GM12878 (cell line): ENCODE results near the gene APOBEC3H. TPM values are rescaled to one million over a fixed set of nuclear protein-coding genes. Genes with fewer than 3 reads are reported as not detected.

Experiments used
- ATAC-seq: fragments of 200-7000 bp; cut with Tn5 transposase; 3 replicates; pipeline ENCODE4 v1.9.1; 2020; ENCODE audit warnings: mild to moderate bottlenecking, moderate library complexity
- BruUV-seq: library from RNA; stranded (reverse); fragments of 400-500 nt; replicated peaks from 2 replicates; lab custom pipeline; 2021; lab: Mats Ljungman, UMichigan
- CTCF ChIA-PET: fragments of 300-600 bp; sonication (Branson Sonifier 250); formaldehyde crosslinking; extraction: SDS; loops from one replicate; lab custom pipeline; 2021; ENCODE audit warnings: inconsistent platforms; lab: Yijun Ruan, JAX
- POLR2A ChIA-PET: fragments of 350-600 bp; formaldehyde crosslinking; extraction: SDS; loops from one replicate; lab custom pipeline; 2021; ENCODE audit warnings: inconsistent platforms; lab: Charles Lee
- RAD21 ChIA-PET: fragments of 300-600 bp; sonication (Branson Sonifier 250); formaldehyde crosslinking; loops from one replicate; lab custom pipeline; 2023; ENCODE audit warnings: antibody characterized with exemption; ENCODE audit not compliant: unreplicated experiment; lab: Charles Lee
- SMC1A ChIA-PET: fragments of 300-600 bp; sonication (Branson Sonifier 250); formaldehyde crosslinking; loops from one replicate; lab custom pipeline; 2023; ENCODE audit not compliant: unreplicated experiment, uncharacterized antibody; lab: Charles Lee
- DNase-seq: peaks from one replicate; pipeline ENCODE4 v3.0.0-alpha.2; 2011; ENCODE audit warnings: low read depth, low spot score
- FAIRE-seq: peaks from 3 replicates; lab custom pipeline; 2011; peaks lifted over from hg19 to GRCh38; lab: Jason Lieb, UNC
- H2AFZ ChIP-seq: 2 replicates; pipeline ENCODE4 v1.6.0; 2011; ENCODE audit warnings: low read depth, low read length, control low read depth; ENCODE audit not compliant: control insufficient read depth
- H3K27ac ChIP-seq: 2 replicates; pipeline ENCODE4 v1.5.1; 2011; ENCODE audit warnings: control low read depth; ENCODE audit not compliant: control insufficient read depth, insufficient read depth
- H3K27me3 ChIP-seq, 2 experiments: replicated peaks in 1 of 2; 2 replicates each; pipeline versions ENCODE4 v1.6.0 to v1.6.1; 2011; ENCODE audit warnings: low read length in 1 of 2; ENCODE audit not compliant: control insufficient read depth in 2 of 2, insufficient read depth in 2 of 2
- H3K36me3 ChIP-seq, 2 experiments: 2 replicates each; pipeline ENCODE4 v1.5.1; 2011; ENCODE audit warnings: low read length in 1 of 2; ENCODE audit not compliant: control insufficient read depth in 2 of 2, insufficient read depth in 2 of 2
- H3K4me1 ChIP-seq: 2 replicates; pipeline ENCODE4 v1.6.1; 2011; ENCODE audit warnings: mild to moderate bottlenecking, low read length, moderate library complexity, mixed read lengths; ENCODE audit not compliant: control insufficient read depth, insufficient read depth
- H3K4me2 ChIP-seq: 2 replicates; pipeline ENCODE4 v1.6.0; 2011; ENCODE audit warnings: control low read depth; ENCODE audit not compliant: control insufficient read depth, insufficient read depth
- H3K4me3 ChIP-seq: fragments of 200-600 bp; sonication (generic); 2 replicates; pipeline ENCODE4 v1.5.1; 2016
- H3K79me2 ChIP-seq: 2 replicates; pipeline ENCODE4 v1.6.0; 2011; ENCODE audit warnings: low read length; ENCODE audit not compliant: control insufficient read depth, insufficient read depth
- H3K9ac ChIP-seq: 2 replicates; pipeline ENCODE4 v1.8.0; 2011; ENCODE audit warnings: low read length, control low read depth, mixed read lengths; ENCODE audit not compliant: control insufficient read depth, insufficient read depth
- H3K9me3 ChIP-seq: replicated peaks from 3 replicates; pipeline ENCODE4 v1.5.1; 2011; ENCODE audit warnings: mild to moderate bottlenecking, low read length; ENCODE audit not compliant: control insufficient read depth, insufficient read depth
- H4K20me1 ChIP-seq: 2 replicates; pipeline ENCODE4 v1.6.0; 2011; ENCODE audit not compliant: control insufficient read depth, insufficient read depth
- CTCF ChIP-seq, 3 experiments: IDR thresholded peaks in 2 of 3; conservative IDR thresholded peaks in 1 of 3; 2 replicates each; pipeline ENCODE4 v1.5.1; 2011; ENCODE audit warnings: low read depth in 3 of 3, low read length in 3 of 3, mild to moderate bottlenecking in 3 of 3, control low read depth in 2 of 3, moderate library complexity in 2 of 3, inconsistent platforms in 1 of 3, mixed read lengths in 1 of 3; ENCODE audit not compliant: control insufficient read depth in 2 of 3, insufficient read depth in 1 of 3; ENCODE audit errors: extremely low read depth in 1 of 3
- DPF2 ChIP-seq: fragments of 450-650 bp; IDR thresholded peaks from 2 replicates; pipeline ENCODE4 v1.6.1; 2017; ENCODE audit warnings: mild to moderate bottlenecking
- FOS ChIP-seq: IDR thresholded peaks from 3 replicates; pipeline ENCODE4 v1.6.1; 2011; ENCODE audit warnings: borderline replicate concordance; ENCODE audit not compliant: insufficient read length; ENCODE audit errors: extremely low read depth
- IKZF2 ChIP-seq, 2 experiments: fragments of 450-650 bp; IDR thresholded peaks; 2 replicates each; pipeline ENCODE4 v1.6.1; 2017; ENCODE audit warnings: mild to moderate bottlenecking in 2 of 2, moderate library complexity in 2 of 2
- LARP7 ChIP-seq: fragments of 450-650 bp; IDR thresholded peaks from 2 replicates; pipeline ENCODE4 v1.6.1; 2017; ENCODE audit warnings: mild to moderate bottlenecking
- PAX5 ChIP-seq: IDR thresholded peaks from 2 replicates; pipeline ENCODE4 v1.6.1; 2011; ENCODE audit warnings: low read depth, low read length, borderline replicate concordance
- TAF1 ChIP-seq: IDR thresholded peaks from 2 replicates; pipeline ENCODE4 v1.6.1; 2011; ENCODE audit warnings: mild to moderate bottlenecking, low read depth, low read length, borderline replicate concordance
- TBL1XR1 ChIP-seq: IDR thresholded peaks from 2 replicates; pipeline ENCODE4 v1.6.1; 2012; ENCODE audit warnings: low read depth, low read length, improper control_type of control experiment
- TCF12 ChIP-seq: IDR thresholded peaks from 2 replicates; pipeline ENCODE4 v1.6.1; 2011; ENCODE audit warnings: low read depth, mild to moderate bottlenecking, low read length
- ZNF592 ChIP-seq: fragments of 450-650 bp; IDR thresholded peaks from 2 replicates; pipeline ENCODE4 v1.6.1; 2017; ENCODE audit warnings: mild to moderate bottlenecking, moderate library complexity
- ZSCAN29 ChIP-seq: fragments of 450-650 bp; IDR thresholded peaks from 2 replicates; pipeline ENCODE4 v1.6.1; 2017; ENCODE audit warnings: mild to moderate bottlenecking, moderate library complexity
- WGBS: methylation state at CpG from one replicate; pipeline ENCODE4 v1.1.6; 2016; ENCODE audit warnings: low lambda C conversion rate; ENCODE audit not compliant: insufficient replicate concordance, insufficient coverage; ENCODE audit errors: missing lambda C conversion rate; 5-methylcytosine and 5-hydroxymethylcytosine counted together
- in situ Hi-C: fragments of 300-500 bp; cut with MboI; formaldehyde crosslinking; loops from 9 replicates; pipeline ENCODE4 v1.14.3; 2018; ENCODE audit warnings: mixed read lengths
- intact Hi-C: fragments of 100-400 bp; cut with micrococcal nuclease; formaldehyde crosslinking; loops from one replicate; pipeline ENCODE4 v1.14.2; 2022; ENCODE audit not compliant: unreplicated experiment
- polyA plus RNA-seq, 11 experiments: library from polyadenylated mRNA; depleted of rRNA in 4 of 11; unstranded in 6 of 11; stranded (reverse) in 5 of 11; fragments of >200 nt; fragmentation: Nextera tagmentation in 4 of 11; fragmentation: Illumina TruSeq in 1 of 11; extraction: Ambion mirVana in 4 of 11; extraction: Trizol in 1 of 11; gene quantifications; 1 replicate in 1 of 11; 2 replicates in 10 of 11; pipeline versions ENCODE4 v1.2.1 to v1.2.3, GENCODE V29; 2011 to 2016; ENCODE audit warnings: inconsistent platforms in 2 of 11, missing spikeins in 2 of 11, low read depth in 1 of 11
- total RNA-seq, 4 experiments: library from RNA; depleted of rRNA in 3 of 4; stranded (reverse); fragments of >200 nt in 3 of 4; fragmentation: Illumina TruSeq in 1 of 4; extraction: Trizol in 1 of 4; gene quantifications; 2 replicates each; pipeline versions ENCODE4 v1.2.1 to v1.2.3, GENCODE V29; 2013 to 2021
- TF ChIP-seq, protein P1 (sequence below): fragments of 450-650 bp; IDR thresholded peaks from 2 replicates; pipeline ENCODE4 v1.6.1; 2016; ENCODE audit warnings: mild to moderate bottlenecking, moderate library complexity, borderline replicate concordance
- TF ChIP-seq, protein P2 (sequence below): fragments of 450-650 bp; IDR thresholded peaks from 2 replicates; pipeline ENCODE4 v1.6.1; 2014; ENCODE audit warnings: mild to moderate bottlenecking

APOBEC3H gene
- total and polyA plus RNA-seq, 10 of the 15 experiments (the other 5 are each of a cell fraction or from before 2014, with no cell fraction given): 7.5 to 23.0 (median 14.8) TPM

DNA sequence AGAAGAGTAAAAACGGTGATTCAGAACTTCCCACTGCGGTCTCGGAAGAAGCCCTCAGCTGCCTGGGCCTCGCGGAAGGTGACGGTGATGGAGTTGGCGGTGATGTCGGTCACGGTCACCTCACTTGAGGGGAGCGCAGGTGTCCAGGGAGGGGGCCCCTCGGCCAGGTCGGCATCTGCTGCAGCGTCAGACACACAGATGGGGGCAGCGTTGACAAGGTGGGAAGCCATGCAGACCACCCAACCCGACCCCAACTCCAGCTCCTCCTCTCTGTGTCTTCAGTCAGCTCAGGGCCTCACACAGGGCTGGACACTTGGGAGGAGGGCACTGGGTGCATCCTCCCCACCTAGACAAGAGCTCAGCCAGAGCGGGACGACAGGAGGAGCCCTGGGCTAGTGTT is 36.8 kb downstream of the APOBEC3H start:
- POLR2A ChIA-PET: no interaction called here
- SMC1A ChIA-PET: interaction anchor here (1.1 kb wide), 1 partner anchor 183 kb away, joined by 4 read pairs; no protein-coding TSS in a partner anchor

More for the DNA sequence above, 36.8 kb downstream of the APOBEC3H start:
- no TSS peak for BruUV-seq
- in situ Hi-C loops: no loop called here
- intact Hi-C loops: no loop called here
- no peak overlapping the region for H3K9ac ChIP-seq
- no peaks in the 10 kb centered on the region for H3K27me3 ChIP-seq
- no peak for FAIRE-seq
- TF ChIP-seq TAF1 (no peak), IKZF2 (IDR thresholded peaks at IDR 0.05) (no peak), PAX5 (no peak), ZNF592 (no peak), DPF2 (no peak), TCF12 (no peak), TBL1XR1 (no peak), ZSCAN29 (no peak), LARP7 (no peak), FOS (no peak), CTCF (IDR thresholded peaks at IDR 0.05 in 2 of 3, conservative IDR thresholded peaks at IDR 0.05 in 1 of 3; ENCODE audit: control insufficient read depth in 2 of 3, extremely low read depth in 1 of 3, insufficient read depth in 1 of 3, low read depth in 3 of 3, low read length in 3 of 3) (no peak)
- TF ChIP-seq, protein P1, sequence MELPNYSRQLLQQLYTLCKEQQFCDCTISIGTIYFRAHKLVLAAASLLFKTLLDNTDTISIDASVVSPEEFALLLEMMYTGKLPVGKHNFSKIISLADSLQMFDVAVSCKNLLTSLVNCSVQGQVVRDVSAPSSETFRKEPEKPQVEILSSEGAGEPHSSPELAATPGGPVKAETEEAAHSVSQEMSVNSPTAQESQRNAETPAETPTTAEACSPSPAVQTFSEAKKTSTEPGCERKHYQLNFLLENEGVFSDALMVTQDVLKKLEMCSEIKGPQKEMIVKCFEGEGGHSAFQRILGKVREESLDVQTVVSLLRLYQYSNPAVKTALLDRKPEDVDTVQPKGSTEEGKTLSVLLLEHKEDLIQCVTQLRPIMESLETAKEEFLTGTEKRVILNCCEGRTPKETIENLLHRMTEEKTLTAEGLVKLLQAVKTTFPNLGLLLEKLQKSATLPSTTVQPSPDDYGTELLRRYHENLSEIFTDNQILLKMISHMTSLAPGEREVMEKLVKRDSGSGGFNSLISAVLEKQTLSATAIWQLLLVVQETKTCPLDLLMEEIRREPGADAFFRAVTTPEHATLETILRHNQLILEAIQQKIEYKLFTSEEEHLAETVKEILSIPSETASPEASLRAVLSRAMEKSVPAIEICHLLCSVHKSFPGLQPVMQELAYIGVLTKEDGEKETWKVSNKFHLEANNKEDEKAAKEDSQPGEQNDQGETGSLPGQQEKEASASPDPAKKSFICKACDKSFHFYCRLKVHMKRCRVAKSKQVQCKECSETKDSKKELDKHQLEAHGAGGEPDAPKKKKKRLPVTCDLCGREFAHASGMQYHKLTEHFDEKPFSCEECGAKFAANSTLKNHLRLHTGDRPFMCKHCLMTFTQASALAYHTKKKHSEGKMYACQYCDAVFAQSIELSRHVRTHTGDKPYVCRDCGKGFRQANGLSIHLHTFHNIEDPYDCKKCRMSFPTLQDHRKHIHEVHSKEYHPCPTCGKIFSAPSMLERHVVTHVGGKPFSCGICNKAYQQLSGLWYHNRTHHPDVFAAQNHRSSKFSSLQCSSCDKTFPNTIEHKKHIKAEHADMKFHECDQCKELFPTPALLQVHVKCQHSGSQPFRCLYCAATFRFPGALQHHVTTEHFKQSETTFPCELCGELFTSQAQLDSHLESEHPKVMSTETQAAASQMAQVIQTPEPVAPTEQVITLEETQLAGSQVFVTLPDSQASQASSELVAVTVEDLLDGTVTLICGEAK: no peak
- TF ChIP-seq, protein P2, sequence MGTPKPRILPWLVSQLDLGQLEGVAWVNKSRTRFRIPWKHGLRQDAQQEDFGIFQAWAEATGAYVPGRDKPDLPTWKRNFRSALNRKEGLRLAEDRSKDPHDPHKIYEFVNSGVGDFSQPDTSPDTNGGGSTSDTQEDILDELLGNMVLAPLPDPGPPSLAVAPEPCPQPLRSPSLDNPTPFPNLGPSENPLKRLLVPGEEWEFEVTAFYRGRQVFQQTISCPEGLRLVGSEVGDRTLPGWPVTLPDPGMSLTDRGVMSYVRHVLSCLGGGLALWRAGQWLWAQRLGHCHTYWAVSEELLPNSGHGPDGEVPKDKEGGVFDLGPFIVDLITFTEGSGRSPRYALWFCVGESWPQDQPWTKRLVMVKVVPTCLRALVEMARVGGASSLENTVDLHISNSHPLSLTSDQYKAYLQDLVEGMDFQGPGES: no peak
- TF ChIP-seq, all 136 proteins: peak for 0
- no peaks in the 10 kb centered on the region; a peak in 1 of 4 replicates for H3K36me3 ChIP-seq
- no peak overlapping the region for H3K27ac ChIP-seq
- no peak overlapping the region for H2AFZ ChIP-seq
- DNase-seq (no peak), ATAC-seq (no peak)
- H3K4me3 ChIP-seq: no peak overlapping the region
- CTCF ChIA-PET: interaction anchor here (0.7 to 2.7 kb wide), 5 partner anchors 8 to 185 kb away, joined by 3 to 18 read pairs (median 8); partner anchors contain the start of gene RPL3
- no peak overlapping the region for H3K4me2 ChIP-seq
- RAD21 ChIA-PET: no interaction called here
- H3K4me1 ChIP-seq: no peaks in the 10 kb centered on the region
- H3K9me3 ChIP-seq: no peaks in the 10 kb centered on the region
- no peaks in the 10 kb centered on the region for H3K79me2 ChIP-seq
- 85% methylated on average over 17 of the region's 17 CpGs for WGBS
- H4K20me1 ChIP-seq: no peaks in the 10 kb centered on the region
